HG03575 (cell line): ENCODE measurements around the gene C6orf136.

ENCODE experiments used
- ATAC-seq: cut with Tn5 transposase; IDR thresholded peaks from one replicate; pipeline ENCODE4 v1.9.1; 2021; ENCODE audit not compliant: unreplicated experiment, insufficient number of reproducible peaks, low FRiP score; ENCODE audit errors: extremely low read depth

C6orf136 gene

DNA sequence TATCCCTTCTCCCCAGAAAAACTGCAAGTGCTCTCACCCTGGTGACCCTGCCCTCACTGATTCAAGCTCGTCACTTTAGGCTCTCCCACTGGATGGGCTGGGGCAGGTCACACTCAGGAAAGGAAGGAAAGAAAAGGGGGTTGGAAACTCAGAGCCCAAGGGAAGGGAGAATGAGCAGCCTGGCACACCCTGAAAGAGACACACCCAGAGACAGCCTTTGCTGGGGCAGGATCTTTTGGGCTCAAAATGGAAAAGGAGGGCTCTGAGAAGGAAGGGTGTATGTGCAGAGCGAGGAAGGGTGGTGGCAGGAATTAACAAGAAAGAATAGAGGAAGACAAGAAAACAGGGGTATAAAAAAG is 37.0 kb downstream of the C6orf136 start:
- no peak for ATAC-seq

GRCh38 chr6:30684386-30685156 is 37.6 kb downstream of the C6orf136 start:
- ATAC-seq: no peak

GRCh38 chr6:30685157-30686008 is 38.5 kb downstream of the C6orf136 start:
- no peak for ATAC-seq

GRCh38 chr6:30686009-30686907 is 39.3 kb downstream of the C6orf136 start, which contains the start of gene PPP1R18:
TSS of gene PPP1R18 (minus strand) at chr6:30686645. CDS start at chr6:30686018, 627 bp downstream.
- ATAC-seq: no peak

DNA sequence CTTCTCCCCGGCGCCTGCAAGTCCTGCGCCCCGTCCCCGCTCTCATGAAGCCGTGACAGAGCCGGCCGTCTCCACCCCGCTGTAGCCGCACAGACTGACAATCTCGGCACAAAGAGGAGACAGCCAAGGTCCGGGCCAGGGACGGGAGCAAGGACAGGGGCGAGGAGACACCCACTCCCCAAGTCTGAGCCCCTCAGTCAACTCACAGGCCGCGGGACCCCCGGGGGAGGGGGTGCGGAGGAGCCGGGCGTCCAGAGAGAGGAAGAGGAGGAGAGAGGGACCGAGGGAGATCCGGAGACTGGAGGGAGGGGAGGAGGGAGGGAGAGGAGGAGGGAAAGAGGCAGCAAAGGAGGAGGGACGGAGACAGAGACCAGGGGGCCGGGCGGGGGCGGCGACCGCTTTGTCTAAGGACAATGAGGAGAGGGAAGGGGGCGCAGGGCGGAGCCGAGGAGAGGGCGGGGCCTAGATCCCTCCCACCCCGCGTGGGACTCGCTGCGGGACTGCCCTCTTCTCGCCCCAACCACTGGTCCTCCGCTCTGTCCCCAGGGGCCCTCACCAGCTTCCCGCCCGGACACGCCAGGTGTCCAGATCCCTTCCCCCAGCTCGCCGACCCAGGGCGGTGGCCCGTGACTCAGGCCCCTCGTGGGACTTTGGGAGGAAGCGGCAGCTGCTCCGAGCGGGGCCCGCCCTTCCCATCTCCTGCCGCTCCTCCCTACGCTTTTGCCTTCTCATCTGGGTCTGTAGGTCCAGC is 40.1 kb downstream of the C6orf136 start:
- no peak for ATAC-seq

DNA sequence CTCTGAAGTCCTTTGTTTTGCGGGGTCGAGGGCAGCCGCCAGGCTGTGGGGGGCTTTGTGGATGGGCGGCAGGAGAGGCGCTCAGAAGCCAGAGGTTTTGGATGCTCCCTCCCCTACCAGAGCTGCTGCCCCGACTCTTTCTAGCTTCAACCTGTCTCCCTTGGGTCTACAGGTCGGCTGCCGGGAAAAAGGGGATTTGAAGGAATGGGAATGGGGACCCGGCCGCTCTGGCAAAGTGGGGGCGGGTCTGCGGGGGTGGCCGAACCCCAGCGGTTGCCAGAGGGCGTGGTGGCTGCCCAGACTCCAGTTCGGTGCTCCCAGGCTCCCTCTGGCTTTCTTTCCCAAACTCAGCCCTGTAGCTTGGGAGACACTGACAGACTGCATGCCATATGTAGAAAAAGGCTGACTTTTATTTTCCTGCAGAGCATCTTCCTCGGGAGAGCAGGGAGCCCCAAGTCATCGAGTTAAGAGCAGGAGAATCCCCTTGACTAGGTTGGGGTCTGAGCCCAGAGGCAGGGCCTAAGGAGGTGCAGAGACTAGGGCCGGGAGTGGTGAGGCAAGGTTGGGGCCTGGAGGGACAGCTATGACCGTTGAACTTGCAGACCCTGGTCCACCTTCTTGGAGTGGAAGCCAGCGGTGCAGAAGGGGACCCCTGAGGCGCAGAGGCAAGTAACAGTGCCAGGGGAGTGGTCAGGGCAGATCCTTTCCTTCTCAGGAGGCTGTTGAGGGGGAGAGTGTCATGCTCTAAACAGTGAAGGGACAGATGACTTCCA is 40.9 kb downstream of the C6orf136 start:
- ATAC-seq: no peak

DNA sequence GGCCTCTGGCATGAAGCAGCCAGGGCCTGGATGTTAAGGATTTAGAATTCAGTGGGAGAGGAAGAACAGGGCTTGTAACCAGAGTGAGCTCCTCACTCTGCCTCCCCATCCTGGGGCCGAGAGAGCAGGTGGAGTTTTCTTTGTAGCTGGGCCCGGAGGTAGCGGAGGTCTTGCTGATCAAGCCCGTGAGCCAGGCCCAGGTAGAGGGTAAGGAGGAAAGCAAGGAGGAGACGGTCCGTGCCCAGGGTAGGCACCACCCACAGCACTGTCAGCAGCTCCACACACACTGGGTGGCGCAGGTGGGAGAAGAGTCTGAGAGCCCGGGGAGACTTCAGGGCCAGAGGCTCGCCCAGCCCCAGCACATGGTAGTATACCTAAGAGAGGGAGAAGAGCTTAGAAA is 41.6 kb downstream of the C6orf136 start:
- ATAC-seq: no peak

DNA sequence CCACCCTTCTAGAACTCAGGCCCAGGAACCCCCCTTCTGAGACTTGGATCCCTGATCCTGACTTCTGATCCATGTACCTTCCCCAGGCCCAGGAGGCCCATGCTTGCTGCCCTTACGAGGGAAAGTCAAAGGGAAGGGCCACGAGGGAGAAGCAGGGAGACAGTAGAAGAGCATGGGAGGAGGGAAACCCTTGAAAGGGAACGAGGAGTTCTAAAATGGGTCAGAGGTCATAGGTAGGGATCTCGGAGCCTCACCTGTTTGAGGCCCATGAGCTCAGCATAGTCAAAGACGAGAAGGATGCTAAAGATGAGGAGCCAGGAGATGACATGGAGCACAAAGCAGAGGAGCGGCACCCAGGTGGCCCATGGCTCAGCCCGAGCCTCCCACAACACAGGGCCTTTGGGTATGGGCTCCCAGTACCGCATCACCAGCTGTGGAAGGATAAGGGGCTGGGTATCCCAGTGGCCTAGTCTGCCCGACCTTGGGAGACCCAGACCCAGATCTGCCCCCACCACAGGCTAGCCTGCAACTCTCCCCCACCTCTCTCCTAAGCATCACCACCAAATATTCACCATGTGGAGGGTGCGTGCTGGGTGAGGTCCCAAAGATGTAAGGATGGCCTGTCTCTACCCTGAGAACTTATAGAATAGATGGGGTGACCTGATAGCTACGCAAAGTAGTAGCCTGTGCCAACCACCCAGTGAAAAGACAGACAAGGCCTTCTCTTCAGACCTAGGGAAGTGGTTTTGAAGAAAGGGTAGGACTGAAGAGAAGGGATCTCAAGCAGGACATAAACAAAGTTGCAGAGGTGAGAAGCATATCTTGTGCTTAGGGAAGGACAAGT is 42.3 kb downstream of the C6orf136 start:
- ATAC-seq: no peak

- ATAC-seq: no peak
Measured at GRCh38 chr6:30689985-30690384, 43.1 kb downstream of the C6orf136 start.

DNA sequence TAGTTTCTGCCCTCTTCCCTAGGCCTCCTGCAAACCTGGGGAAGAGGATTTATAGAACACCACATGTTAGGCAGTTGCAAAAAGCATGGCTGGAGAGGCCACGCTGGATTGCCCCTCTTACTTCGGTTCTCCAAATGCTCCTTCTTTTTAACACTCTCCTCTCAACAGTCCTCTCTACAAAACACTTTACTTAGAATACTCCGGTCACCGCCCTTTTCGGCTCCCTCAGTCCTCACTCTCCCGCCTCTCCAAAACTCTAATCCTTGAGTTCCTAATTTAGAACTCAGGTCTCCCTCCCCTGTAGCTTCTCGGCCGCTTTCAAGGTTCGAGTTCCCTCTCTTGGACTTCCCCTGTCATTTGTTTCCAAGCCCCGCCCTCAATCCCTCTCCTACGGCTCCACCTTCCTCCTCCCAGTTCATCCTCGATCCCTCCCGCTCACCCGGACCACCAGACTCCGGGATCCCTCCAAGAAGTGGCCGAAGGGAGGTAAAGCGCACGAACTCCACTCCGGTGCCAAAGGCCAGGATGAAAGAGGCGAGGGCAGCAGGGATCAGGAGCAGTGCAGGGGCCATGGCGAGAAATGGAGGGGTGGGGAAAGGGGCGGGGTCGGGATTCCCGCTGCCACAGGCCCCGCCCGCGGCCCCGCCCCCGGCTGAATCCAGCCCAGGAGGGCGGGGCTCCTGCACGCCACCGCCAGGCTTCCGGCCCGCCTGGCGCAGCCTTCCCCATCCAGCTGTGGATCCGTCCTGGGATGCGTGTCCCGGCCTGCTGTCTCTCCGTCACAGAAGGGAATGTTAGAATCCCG is 43.7 kb downstream of the C6orf136 start, which contains the start of gene NRM:
Gene NRM, minus strand, starts transcription at position 582 of the 805 bp plus-strand sequence. Its CDS starts 10 bp downstream, at position 572.
- ATAC-seq: no peak

DNA sequence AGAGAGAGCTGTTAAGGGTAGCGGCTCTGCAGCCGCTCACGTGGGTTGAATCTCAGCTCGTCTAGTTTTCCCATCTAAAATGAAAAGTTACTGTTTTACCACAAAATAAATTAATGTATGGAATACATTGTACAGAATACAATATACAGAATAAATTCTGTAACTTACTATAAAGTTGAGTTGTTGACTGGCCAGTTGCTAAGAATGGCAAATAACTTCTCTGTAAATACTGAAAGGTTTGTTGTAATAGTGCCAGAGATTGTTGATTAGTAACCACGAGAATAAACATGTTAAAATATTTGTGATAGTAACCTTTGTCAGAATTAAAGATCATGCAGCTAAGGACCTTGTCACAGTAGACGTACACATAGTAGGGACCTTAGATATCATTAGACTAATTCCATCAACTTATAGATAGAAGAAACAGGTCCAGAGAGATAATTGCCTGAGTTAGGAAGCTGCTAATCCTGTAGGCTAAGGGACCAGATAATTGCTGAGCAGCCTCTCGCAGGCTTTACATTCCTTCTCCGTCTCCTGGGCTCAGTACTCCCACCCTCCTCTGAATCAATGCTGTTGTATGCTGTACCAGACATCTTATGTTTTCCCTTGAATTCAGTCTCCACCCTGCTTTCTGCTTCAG is 44.4 kb downstream of the C6orf136 start:
- no peak for ATAC-seq

DNA sequence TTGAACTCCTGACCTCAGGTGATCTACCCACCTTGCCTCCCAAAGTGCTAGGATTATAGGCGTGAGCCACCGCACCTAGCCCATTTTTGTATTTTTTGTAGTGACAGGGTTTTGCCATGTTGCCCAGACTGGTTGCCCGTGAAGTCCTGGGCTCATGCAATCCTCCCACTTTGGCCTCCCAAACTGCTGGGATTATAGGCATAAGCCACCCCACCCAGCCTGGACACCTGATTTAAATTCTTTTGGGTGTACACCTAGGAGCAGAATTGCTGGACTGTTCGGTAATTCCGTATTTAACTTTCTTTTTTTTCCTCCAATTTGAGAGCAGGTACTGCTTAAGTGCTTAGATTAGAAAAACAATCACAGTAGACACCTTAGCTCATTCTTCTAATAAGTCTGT is 49.5 kb downstream of the C6orf136 start:
- ATAC-seq: no peak

- ATAC-seq: no peak
Measured at GRCh38 chr6:30700340-30700739, 53.4 kb downstream of the C6orf136 start.
